GM12892 (cell line): Measurements from ENCODE around the gene CCDC92B.
"Not testable (repeated sequence)": the region's sequence is repeated elsewhere in the genome, so short reads cannot be mapped to it uniquely, and the experiment has no call there.

Experiments used
- POLR2A ChIP-seq: IDR thresholded peaks from 2 replicates; pipeline ENCODE4 v1.6.1; 2011; ENCODE audit warnings: low read depth, low read length, control low read depth
- POLR2AphosphoS5 ChIP-seq: IDR thresholded peaks from 2 replicates; pipeline ENCODE4 v1.6.1; 2011; ENCODE audit warnings: low read depth, low read length, control low read depth

DNA sequence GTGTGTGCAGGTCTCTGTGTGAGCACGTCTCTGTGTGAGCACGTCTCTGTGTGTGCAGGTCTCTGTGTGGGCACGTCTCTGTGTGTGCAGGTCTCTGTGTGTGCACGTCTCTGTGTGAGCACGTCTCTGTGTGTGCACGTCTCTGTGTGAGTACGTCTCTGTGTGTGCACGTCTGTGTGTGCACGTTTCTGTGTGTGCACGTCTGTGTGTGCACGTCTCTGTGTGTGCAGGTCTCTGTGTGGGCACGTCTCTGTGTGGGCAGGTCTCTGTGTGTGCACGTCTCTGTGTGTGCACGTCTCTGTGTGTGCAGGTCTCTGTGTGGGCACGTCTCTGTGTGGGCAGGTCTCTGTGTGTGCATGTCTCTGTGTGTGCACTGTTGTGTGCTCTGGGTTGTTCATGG lies 32.1 kb upstream of the CCDC92B start:
- TF ChIP-seq POLR2A, POLR2AphosphoS5: not testable (repeated sequence)
